ENCODE data around the gene PRM1. TPM values are rescaled to one million over a fixed set of nuclear protein-coding genes. Genes with fewer than 3 reads are reported as not detected.

PRM1 gene
- total RNA-seq, 1 experiment from 2014 or later, result not detected

DNA sequence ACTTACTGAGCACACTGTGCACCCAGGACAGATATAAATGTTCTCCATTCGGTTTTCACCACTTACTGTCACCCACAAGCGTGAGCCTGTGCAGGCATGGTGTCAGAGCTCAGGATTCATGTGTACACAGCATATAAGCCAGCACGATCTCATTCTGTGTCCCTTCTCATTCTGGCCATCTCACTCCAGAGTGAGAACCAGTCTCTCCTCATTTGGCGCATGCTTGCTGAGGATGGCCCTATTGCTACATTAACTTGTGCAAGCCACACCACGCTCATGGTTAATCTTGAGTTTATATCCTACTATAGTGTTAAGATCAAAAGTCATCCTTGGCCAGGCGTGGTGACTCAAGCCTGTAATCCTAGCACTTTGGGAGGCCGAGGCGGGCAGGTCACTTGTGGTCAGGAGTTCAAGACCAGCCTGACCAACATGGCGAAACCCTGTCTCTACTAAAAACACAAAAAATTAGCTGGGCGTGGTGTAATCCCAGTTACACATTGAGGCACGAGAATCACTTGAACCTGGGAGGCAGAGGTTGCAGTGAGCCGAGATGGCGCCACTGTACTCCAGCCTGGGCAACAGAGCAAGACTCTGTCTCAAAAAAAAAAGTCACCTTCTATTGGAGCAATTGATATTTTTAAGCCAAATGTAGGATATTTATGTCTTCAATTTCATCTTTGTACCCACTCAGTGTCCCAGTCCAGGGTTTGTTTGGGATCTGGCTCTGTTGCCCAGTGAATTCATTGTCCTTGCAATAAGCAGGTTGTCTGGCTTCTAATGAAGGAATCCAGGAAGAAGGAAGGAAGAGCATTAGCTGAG, 46.0 kb downstream of the PRM1 start:
- Histone ChIP-seq H3K4me1 (no peaks in the 10 kb centered on the region), H3K4me3 (ENCODE audit: low read depth, low read length) (no peak overlapping the region), H3K9me3 (no peaks in the 10 kb centered on the region), H3K36me3 (ENCODE audit: control insufficient read depth, insufficient read depth, low read length) (no peaks in the 10 kb centered on the region), H3K27me3 (replicated peaks; ENCODE audit: control insufficient read depth, insufficient read depth, low read length) (no peaks in the 10 kb centered on the region)
- POLR2A ChIA-PET, result interaction anchor here (0.5 kb wide), 1 partner anchor 17 kb away, joined by 5 read pairs; no protein-coding TSS in a partner anchor
- TF ChIP-seq, protein P1, sequence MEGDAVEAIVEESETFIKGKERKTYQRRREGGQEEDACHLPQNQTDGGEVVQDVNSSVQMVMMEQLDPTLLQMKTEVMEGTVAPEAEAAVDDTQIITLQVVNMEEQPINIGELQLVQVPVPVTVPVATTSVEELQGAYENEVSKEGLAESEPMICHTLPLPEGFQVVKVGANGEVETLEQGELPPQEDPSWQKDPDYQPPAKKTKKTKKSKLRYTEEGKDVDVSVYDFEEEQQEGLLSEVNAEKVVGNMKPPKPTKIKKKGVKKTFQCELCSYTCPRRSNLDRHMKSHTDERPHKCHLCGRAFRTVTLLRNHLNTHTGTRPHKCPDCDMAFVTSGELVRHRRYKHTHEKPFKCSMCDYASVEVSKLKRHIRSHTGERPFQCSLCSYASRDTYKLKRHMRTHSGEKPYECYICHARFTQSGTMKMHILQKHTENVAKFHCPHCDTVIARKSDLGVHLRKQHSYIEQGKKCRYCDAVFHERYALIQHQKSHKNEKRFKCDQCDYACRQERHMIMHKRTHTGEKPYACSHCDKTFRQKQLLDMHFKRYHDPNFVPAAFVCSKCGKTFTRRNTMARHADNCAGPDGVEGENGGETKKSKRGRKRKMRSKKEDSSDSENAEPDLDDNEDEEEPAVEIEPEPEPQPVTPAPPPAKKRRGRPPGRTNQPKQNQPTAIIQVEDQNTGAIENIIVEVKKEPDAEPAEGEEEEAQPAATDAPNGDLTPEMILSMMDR (IDR thresholded peaks at IDR 0.05; ENCODE audit: insufficient read depth in 1 of 2, low read depth in 1 of 2, low read length in 1 of 2, severe bottlenecking in 1 of 2, unreplicated experiment in 1 of 2), result no peak
- Mint-ChIP-seq H3K9me3 (ENCODE audit: unreplicated experiment) (no peaks in the 10 kb centered on the region), H3K36me3 (ENCODE audit: insufficient read depth, unreplicated experiment) (no peaks in the 10 kb centered on the region), H3K4me1 (ENCODE audit: low read depth, unreplicated experiment) (no peaks in the 10 kb centered on the region), H3K27ac (ENCODE audit: unreplicated experiment) (no peak overlapping the region), H3K4me3 (ENCODE audit: unreplicated experiment) (no peak overlapping the region), H3K27me3 (ENCODE audit: insufficient read depth, unreplicated experiment) (no peaks in the 10 kb centered on the region)
- CTCF ChIA-PET, result interaction anchor here (0.7 kb wide), 1 partner anchor 122 kb away, joined by 4 read pairs; no protein-coding TSS in a partner anchor
- no TSS peak for BruUV-seq (replicated peaks)
- intact Hi-C loops (cut with micrococcal nuclease; ENCODE audit: unreplicated experiment), result no loop called here
- no peak for DNase-seq

DNA sequence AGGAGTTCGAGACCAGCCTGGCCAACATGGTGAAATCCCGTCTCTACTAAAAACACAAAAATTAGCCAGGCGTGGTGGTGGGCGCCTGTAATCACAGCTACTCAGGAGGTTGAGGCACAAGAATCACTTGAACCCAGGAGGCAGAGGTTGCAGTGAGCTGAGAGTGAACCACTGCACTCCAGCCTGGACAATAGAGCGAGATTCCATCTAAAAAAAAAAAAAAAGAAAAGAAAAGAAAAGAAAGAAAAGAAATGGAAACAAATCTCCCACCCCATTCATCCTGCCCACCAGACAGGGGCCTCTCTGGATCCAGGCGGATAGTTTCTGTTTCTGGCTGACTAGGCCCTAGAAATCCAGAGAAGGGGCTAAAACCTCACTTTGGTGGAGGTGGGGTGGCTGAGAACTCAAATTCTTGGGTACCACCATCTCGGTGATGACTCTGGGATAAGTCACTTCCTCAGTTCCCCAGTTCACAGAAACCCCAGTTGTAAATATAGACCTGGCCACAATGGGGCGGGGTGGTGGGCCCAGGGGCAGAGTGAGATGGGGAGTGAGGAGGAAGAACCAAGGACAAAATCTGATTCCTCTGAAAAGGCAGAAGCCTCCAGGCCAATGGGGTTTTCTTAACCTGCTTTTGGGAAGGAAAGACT, 47.3 kb downstream of the PRM1 start:
- no peak for DNase-seq
- Mint-ChIP-seq H3K4me1 (ENCODE audit: low read depth, unreplicated experiment) (no peaks in the 10 kb centered on the region), H3K36me3 (ENCODE audit: insufficient read depth, unreplicated experiment) (no peaks in the 10 kb centered on the region), H3K27me3 (ENCODE audit: insufficient read depth, unreplicated experiment) (no peaks in the 10 kb centered on the region), H3K9me3 (ENCODE audit: unreplicated experiment) (no peaks in the 10 kb centered on the region), H3K27ac (ENCODE audit: unreplicated experiment) (no peak overlapping the region), H3K4me3 (ENCODE audit: unreplicated experiment) (no peak overlapping the region)
- no TSS peak for BruUV-seq (replicated peaks)
- no peaks in the 10 kb centered on the region for H3K27me3 ChIP-seq (replicated peaks; ENCODE audit: control insufficient read depth, insufficient read depth, low read length)
- no peaks in the 10 kb centered on the region for H3K36me3 ChIP-seq (ENCODE audit: control insufficient read depth, insufficient read depth, low read length)
- TF ChIP-seq, protein P1 (IDR thresholded peaks at IDR 0.05; ENCODE audit: insufficient read depth in 1 of 2, low read depth in 1 of 2, low read length in 1 of 2, severe bottlenecking in 1 of 2, unreplicated experiment in 1 of 2), result peak in 1 of 2 experiments; percentile 7
- ChIA-PET CTCF (no interaction called here), POLR2A (interaction anchor here (0.7 kb wide), 1 partner anchor 9 kb away, joined by 5 read pairs; no protein-coding TSS in a partner anchor)
- no peak overlapping the region for H3K4me3 ChIP-seq (ENCODE audit: low read depth, low read length)
- no peaks in the 10 kb centered on the region for H3K4me1 ChIP-seq
- no peaks in the 10 kb centered on the region for H3K9me3 ChIP-seq
- intact Hi-C loops (cut with micrococcal nuclease; ENCODE audit: unreplicated experiment), result no loop called here

DNA sequence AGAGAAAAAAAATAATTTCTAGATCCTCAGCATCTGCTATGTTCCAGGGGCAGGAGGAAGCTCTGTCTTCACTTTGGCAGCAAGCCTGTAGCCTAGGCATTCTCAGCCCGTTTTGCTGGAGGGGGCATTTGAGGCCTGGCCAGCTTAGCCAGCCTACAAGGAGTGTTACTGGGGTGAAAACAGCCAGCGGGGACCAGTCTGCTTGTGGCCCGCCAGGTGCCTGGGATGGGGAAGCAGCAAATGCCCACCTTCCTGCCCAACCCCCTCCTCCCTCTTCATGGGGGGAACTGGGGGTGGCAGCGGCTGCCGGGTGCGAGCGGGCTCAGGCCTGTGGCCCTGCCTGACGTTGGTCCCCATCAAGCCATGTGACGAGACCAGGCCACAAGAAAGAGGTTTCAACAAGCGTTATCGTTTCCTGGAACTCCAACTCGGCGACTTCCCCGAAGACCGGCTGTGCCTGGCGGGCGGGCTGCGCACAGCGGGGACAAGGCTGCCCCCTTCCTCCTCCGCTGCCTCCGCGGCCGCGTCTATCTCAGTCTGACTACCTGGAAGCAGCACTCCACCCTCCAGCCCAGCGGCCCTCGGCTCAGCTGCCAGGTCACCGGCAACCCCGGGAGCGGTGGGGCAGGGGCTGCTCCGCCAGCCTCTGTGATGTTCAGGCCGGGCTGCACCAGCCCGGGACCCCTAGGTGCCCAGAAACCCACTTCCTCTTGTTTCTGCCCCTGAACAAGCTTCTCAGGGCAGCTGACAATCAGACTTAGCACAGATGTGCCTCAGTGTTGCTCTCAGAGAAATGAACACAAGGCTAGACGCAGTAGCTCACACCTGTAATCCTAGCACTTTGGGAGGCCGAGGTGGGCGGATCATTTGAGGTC, 48.0 kb downstream of the PRM1 start:
- Histone ChIP-seq H3K4me1 (no peaks in the 10 kb centered on the region), H3K9me3 (no peaks in the 10 kb centered on the region), H3K4me3 (ENCODE audit: low read depth, low read length) (no peak overlapping the region), H3K36me3 (ENCODE audit: control insufficient read depth, insufficient read depth, low read length) (no peaks in the 10 kb centered on the region), H3K27me3 (replicated peaks; ENCODE audit: control insufficient read depth, insufficient read depth, low read length) (no peaks in the 10 kb centered on the region)
- Mint-ChIP-seq H3K36me3 (ENCODE audit: insufficient read depth, unreplicated experiment) (no peaks in the 10 kb centered on the region), H3K27me3 (ENCODE audit: insufficient read depth, unreplicated experiment) (no peaks in the 10 kb centered on the region), H3K4me1 (ENCODE audit: low read depth, unreplicated experiment) (no peaks in the 10 kb centered on the region), H3K9me3 (ENCODE audit: unreplicated experiment) (no peaks in the 10 kb centered on the region), H3K4me3 (ENCODE audit: unreplicated experiment) (no peak overlapping the region), H3K27ac (ENCODE audit: unreplicated experiment) (no peak overlapping the region)
- TF ChIP-seq, protein P1 (IDR thresholded peaks at IDR 0.05; ENCODE audit: insufficient read depth in 1 of 2, low read depth in 1 of 2, low read length in 1 of 2, severe bottlenecking in 1 of 2, unreplicated experiment in 1 of 2), result no peak
- CTCF ChIA-PET, result no interaction called here
- POLR2A ChIA-PET, result interaction anchor here (0.7 kb wide), 1 partner anchor 9 kb away, joined by 5 read pairs; no protein-coding TSS in a partner anchor
- intact Hi-C loops (cut with micrococcal nuclease; ENCODE audit: unreplicated experiment), result no loop called here
- no peak for DNase-seq
- BruUV-seq (replicated peaks), result no TSS peak
